Tongue (tissue), 2 donors: ENCODE measurements around the gene ZNF469. TPM values are rescaled to one million over a fixed set of nuclear protein-coding genes. Genes with fewer than 3 reads are reported as not detected.
"Not testable (repeated sequence)": the region's sequence is repeated elsewhere in the genome, so short reads cannot be mapped to it uniquely, and the experiment has no call there.

Experiments used
- DNase-seq: peaks from one replicate; pipeline ENCODE4 v3.0.0-alpha.2; 2015
- total RNA-seq: library from RNA; depleted of rRNA; stranded (reverse); fragments of >200 nt; gene quantifications from one replicate; pipeline ENCODE4 v1.2.3, GENCODE V29; 2014

Gene ZNF469
- total RNA-seq, 1 donor from 2014 or later: 4.4 TPM

- DNase-seq: no peak
Observed at GRCh38 chr16:88359008-88359407, 23.8 kb upstream of the ZNF469 start.

DNA sequence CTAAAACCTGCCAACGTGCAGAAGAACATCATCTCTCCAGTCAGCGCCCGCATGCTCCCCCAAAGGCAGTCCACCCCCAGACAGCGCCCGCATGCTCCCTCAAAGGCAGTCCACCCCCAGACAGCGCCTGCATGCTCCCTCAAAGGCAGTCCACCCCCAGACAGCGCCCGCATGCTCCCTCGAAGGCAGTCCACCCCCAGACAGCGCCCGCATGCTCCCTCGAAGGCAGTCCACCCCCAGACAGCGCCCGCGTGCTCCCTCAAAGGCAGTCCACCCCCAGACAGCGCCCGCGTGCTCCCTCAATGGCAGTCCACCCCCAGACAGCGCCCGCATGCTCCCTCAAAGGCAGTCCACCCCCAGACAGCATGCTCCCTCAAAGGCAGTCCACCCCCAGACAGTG, 22.4 kb upstream of the ZNF469 start:
- DNase-seq: not testable (repeated sequence)

DNA sequence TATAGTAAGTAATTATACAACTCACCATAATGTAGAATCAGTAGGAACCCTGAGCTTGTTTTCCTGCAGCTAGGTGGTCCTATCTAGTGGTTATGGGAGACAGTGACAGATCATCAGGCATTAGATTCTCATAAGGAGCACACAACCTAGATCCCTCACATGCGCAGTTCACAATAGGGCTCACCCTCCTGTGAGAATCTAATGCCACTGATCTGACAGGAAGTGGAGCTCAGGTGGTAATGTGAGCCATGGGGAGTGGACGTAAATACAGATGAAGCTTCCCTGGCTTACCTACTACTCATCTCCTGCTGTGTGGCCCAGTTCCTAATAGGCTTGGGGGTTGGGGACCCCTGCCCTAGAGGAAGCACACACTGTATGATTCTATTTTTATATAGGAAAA, 21.8 kb upstream of the ZNF469 start:
- no peak for DNase-seq

GRCh38 chr16:88361775-88362174, 21.0 kb upstream of the ZNF469 start:
- DNase-seq: no peak

DNA sequence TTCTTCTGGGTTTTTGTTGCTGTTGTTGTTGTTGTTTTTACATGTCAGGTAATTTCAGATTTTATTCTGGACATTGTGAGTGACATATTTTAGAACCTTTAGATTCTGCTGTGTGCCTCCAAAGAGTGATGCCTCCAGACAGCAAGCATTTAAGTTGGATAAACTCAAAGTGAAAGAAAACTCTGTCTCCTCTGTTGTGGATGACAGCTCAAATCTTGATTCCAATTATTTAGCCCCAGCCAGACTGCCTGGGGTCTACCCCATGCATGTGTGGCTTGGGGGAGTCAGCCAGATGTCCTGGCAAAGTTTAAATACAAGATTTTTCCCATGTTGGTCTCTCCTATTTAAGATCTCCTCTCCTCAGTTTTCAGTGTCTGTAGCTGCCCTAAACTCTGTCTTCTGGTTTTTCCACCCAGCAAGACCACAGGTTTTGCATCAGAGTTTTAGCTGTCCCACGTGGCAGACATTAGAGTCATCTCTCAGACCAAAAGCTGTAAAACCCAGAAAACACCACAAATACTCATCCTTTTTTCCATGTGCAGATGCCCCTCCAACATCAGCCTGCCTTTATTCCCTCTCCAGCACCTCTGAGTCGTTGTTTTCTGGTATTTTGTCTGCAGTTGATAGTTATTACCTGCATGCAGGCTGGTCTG, 19.4 kb upstream of the ZNF469 start:
- no peak for DNase-seq

DNA sequence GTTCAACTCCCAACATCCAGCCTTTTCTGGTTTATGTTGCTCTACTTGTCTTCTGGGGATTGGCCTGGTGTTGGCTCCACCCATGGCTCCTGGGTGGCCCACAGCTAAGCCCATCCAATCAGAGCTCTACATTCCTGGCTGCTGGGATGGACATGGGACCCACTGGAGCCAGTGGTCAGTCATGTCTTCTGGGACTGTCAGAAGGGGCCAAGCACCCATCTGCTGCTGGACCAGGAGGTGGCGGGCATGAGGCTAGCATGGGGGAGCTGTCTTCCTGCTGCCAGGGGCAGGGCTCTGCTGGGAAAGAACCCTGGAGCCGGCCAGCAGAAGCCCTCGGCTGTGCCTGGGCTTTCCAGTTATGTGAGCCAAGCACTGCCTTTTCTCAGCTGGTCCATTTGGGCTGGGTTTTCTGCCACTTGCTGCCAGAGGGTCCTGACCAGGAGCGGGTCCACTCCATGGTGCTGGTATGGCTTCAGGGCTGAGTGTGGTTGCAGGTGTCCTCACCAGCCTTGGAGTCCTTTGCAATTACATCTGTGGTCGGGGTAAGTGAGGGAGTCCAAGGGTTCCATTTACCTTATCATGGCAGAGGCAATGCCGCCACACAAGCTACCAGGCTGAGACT, 17.4 kb upstream of the ZNF469 start:
- DNase-seq: no peak

- DNase-seq: no peak
Observed at GRCh38 chr16:88366032-88366703, 16.6 kb upstream of the ZNF469 start.

GRCh38 chr16:88366704-88367047, 16.1 kb upstream of the ZNF469 start:
- DNase-seq: no peak

GRCh38 chr16:88367560-88367959, 15.2 kb upstream of the ZNF469 start:
- no peak for DNase-seq

- DNase-seq: no peak
Observed at GRCh38 chr16:88368036-88368435, 14.7 kb upstream of the ZNF469 start.

DNA sequence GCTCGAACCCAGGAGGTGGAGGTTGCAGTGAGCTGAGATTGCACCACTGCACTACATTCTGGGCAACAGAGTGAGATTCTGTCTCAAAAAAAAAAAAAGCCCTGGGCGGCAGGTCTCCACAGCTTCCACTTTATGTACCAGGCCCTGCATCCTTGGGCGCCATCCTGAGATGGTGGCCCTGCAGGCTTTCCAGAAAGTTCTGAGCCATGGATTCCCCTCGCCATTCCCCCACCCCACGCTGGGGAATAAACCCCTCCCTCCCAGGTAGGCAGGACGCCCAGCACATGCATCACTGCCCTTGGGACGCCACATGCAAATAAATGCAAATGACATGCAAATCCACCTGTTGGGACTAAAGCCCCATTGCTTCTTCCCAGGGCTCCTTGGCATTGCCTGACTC, 13.8 kb upstream of the ZNF469 start:
- DNase-seq: no peak

DNA sequence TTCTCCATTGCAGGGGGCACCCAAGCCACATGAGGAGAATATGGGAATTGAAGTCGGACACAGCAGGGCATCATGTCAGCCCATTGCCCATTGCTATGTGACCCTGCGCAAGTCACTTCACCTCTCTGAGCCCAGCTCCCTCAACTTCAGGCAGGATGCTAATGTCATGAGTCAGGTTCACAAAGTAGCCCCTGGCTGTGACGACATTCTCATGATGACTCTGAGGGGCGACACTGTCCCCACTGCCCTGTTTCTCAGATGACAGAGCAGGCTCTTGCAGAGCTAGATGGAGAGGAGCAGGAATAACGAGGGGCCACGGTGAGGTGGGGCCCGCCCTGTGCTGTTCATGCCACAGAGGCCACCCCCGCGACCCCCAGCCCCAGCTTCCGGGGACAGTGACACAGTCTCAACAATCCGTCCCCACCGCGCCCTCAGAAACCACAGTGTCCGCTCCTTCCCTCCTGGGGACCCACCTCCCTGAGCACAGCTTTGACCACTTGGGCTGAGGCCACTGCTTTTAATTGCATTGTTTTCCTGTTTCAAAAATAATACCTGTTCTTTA, 13.2 kb upstream of the ZNF469 start:
- no peak for DNase-seq

GRCh38 chr16:88370365-88370764, 12.4 kb upstream of the ZNF469 start:
- no peak for DNase-seq

DNA sequence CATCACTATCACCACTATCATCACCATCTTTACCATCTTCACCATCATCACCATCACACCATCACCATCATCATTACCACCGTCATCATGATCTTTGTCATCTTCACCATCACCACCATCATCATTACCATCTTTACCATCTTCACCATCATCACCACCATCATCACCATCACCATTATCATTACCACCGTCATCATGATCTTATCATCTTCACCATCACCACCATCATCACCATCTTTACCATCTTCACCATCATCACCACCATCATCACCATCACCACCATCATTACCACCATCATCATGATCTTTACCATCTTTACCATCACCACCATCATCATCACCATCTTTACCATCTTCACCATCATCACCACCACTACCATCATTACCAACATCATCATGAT, 10.2 kb upstream of the ZNF469 start:
- no peak for DNase-seq

DNA sequence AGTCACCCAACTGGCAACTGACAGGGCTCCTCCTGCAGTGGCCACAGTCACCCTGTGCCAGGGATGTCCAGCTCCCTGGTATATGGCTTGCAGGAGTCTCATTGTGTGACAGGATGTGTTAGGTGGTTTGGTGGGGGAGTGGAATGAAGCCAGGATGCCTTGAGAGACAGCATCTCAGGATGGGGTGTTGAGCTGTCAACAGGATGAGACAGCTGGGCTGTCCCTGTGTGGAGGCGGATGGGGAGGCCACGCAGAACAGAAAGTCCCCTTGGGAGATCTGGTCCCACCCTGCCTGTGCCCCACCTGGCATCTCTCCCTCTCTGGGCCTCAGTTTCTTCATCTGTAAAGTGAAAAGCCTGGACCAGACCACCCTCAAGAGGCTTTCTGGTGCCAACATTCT, 9.5 kb upstream of the ZNF469 start:
- DNase-seq: no peak

- DNase-seq: no peak
Observed at GRCh38 chr16:88373927-88374492, 8.7 kb upstream of the ZNF469 start.

DNA sequence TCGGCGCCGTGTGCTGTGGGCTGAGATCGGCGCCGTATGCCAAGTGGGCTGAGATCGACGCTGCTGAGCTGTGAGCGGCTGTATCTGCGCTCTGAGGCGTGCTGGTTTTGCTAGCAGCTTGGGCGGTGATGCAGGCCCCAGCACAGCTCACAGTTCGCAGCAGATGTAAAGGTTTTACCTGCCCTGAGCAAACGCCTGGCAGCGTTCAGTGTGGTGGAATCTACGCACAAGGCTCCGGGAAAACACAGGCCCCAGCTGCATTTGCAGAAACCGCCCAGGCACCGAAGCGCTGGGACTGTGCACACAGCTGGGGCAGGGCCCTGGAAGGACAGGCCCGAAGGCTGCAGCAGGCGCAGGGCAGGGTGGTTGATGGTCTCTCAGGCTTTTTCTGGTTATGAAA, 8.0 kb upstream of the ZNF469 start:
- no peak for DNase-seq

GRCh38 chr16:88375236-88375975, 7.4 kb upstream of the ZNF469 start:
- DNase-seq: no peak

DNA sequence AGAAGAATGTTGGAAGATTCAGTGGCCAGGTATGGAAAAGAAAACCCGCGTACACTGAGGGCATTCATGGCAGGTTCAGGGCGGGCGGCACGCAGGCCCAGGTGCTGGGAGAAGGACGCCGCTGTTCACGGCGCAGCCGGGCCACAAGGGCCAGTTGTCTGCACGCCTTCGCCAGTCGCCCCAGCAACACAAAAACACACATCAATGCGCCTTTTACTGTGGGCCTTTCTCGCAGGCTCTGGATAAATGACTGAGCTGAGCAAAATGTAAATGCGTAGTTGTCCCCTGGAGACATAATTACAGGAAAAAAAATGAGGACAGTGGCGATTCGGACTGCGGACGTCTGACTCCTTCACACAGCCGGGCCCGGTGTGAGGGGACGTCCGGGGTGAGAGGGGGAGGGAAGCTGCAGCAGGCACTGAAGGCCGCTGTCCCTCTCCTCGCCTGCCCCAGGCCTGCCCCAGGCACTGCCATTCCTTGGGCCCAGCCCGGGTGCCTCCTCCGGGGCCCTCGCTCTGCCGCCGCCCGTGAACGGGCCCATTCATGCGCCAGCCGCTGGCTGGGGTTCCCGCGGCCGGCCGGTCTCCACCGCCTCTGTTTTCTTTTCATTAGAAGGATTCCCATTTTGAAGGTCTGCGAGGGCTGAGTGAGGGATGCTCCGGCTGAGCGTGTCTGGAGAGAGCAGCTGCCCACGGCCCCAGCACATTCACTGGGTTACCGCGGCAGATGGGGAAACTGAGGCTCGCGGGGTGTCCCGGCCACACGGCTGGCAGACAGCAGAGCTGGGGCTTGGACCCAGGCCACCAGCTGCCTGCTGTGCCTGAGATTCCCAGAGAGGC, 6.5 kb upstream of the ZNF469 start:
- peak; percentile 67 for DNase-seq

GRCh38 chr16:88376835-88377726, 5.7 kb upstream of the ZNF469 start:
- no peak for DNase-seq

- DNase-seq: no peak
Observed at GRCh38 chr16:88377961-88378360, 4.8 kb upstream of the ZNF469 start.
